ENCODE results near the gene B3GNT5.

DNA sequence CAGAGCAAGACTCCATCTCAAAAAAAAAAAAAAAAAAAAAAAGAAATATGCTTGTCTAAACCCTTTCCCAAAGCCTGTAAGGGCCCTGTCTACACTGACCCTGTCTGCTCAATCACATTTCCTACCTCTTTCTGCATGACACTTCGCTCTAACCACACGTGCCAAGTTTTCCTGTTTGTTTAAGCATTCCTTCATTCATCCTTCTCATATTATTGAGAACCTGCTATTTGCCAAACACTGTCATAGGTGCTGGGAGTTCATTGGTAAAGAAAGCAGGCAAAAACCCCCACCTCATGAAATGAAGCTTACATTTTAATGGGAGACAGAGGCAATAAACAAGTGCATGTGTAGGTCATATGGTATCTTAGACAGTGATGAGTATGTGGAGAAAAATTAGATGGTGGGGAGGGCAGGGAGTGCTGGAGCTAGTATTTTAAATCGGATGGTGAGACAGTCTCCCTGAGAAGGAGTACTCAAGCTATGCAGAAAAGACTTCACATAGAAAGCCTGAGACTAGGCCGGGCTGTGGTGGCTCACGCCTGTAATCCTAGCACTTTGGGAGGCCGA, 48.0 kb downstream of the B3GNT5 start:
- TF ChIP-seq, protein P1, sequence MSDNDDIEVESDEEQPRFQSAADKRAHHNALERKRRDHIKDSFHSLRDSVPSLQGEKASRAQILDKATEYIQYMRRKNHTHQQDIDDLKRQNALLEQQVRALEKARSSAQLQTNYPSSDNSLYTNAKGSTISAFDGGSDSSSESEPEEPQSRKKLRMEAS (IDR thresholded peaks at IDR 0.05): no peak
- TF ChIP-seq POLR2A (IDR thresholded peaks at IDR 0.05; ENCODE audit: control extremely low read depth in 1 of 2, low read depth in 2 of 2, low read length in 2 of 2): no peak
- TF ChIP-seq YY1 (IDR thresholded peaks at IDR 0.05; ENCODE audit: low read depth, low read length): no peak
- TF ChIP-seq, protein P2, sequence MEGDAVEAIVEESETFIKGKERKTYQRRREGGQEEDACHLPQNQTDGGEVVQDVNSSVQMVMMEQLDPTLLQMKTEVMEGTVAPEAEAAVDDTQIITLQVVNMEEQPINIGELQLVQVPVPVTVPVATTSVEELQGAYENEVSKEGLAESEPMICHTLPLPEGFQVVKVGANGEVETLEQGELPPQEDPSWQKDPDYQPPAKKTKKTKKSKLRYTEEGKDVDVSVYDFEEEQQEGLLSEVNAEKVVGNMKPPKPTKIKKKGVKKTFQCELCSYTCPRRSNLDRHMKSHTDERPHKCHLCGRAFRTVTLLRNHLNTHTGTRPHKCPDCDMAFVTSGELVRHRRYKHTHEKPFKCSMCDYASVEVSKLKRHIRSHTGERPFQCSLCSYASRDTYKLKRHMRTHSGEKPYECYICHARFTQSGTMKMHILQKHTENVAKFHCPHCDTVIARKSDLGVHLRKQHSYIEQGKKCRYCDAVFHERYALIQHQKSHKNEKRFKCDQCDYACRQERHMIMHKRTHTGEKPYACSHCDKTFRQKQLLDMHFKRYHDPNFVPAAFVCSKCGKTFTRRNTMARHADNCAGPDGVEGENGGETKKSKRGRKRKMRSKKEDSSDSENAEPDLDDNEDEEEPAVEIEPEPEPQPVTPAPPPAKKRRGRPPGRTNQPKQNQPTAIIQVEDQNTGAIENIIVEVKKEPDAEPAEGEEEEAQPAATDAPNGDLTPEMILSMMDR (IDR thresholded peaks at IDR 0.05; ENCODE audit: control extremely low read depth in 1 of 3, insufficient read depth in 1 of 3, low read depth in 1 of 3, low read length in 3 of 3): no peak
- no peak for TF ChIP-seq JUN (IDR thresholded peaks at IDR 0.05; ENCODE audit: low read depth, low read length)

All from H1 (cell line).